Neural crest cell (in vitro differentiated cells): ENCODE results near the gene TPBGL. TPM values are rescaled to one million over a fixed set of nuclear protein-coding genes. Genes with fewer than 3 reads are reported as not detected.

ENCODE experiments used
- DNase-seq: peaks from one replicate; pipeline ENCODE4 v3.0.0; 2021; ENCODE audit warnings: low read depth, mixed read lengths, low spot score
- H3K27ac Mint-ChIP-seq: one replicate; pipeline ENCODE4 v1.8.0; 2021; ENCODE audit warnings: mild to moderate bottlenecking, mixed read lengths; ENCODE audit not compliant: unreplicated experiment
- H3K27me3 Mint-ChIP-seq: 2 replicates; pipeline ENCODE4 v1.8.0; 2021; ENCODE audit warnings: low read depth, mild to moderate bottlenecking, mixed read lengths
- H3K36me3 Mint-ChIP-seq: 2 replicates; pipeline ENCODE4 v1.8.0; 2021; ENCODE audit warnings: low read depth, mild to moderate bottlenecking, mixed read lengths
- H3K4me1 Mint-ChIP-seq: 2 replicates; pipeline ENCODE4 v1.8.0; 2021; ENCODE audit warnings: mixed read lengths
- H3K4me3 Mint-ChIP-seq: one replicate; pipeline ENCODE4 v1.8.0; 2021; ENCODE audit warnings: mild to moderate bottlenecking, mixed read lengths
- H3K9me3 Mint-ChIP-seq: 2 replicates; pipeline ENCODE4 v1.8.0; 2021; ENCODE audit warnings: mixed read lengths
- total RNA-seq: library from RNA; stranded (reverse); gene quantifications from 2 replicates; pipeline ENCODE4 v1.2.1, GENCODE V29; 2021
- TF ChIP-seq, protein P1 (sequence below): fragments of 200-600 bp; sonication (generic); conservative IDR thresholded peaks from 2 replicates; pipeline ENCODE4 v1.5.0; 2021; ENCODE audit warnings: antibody characterized with exemption, mild to moderate bottlenecking

TPBGL gene
- total RNA-seq, 1 donor from 2014 or later: 0.19 TPM

- TF ChIP-seq, protein P1, sequence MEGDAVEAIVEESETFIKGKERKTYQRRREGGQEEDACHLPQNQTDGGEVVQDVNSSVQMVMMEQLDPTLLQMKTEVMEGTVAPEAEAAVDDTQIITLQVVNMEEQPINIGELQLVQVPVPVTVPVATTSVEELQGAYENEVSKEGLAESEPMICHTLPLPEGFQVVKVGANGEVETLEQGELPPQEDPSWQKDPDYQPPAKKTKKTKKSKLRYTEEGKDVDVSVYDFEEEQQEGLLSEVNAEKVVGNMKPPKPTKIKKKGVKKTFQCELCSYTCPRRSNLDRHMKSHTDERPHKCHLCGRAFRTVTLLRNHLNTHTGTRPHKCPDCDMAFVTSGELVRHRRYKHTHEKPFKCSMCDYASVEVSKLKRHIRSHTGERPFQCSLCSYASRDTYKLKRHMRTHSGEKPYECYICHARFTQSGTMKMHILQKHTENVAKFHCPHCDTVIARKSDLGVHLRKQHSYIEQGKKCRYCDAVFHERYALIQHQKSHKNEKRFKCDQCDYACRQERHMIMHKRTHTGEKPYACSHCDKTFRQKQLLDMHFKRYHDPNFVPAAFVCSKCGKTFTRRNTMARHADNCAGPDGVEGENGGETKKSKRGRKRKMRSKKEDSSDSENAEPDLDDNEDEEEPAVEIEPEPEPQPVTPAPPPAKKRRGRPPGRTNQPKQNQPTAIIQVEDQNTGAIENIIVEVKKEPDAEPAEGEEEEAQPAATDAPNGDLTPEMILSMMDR: no peak
- Mint-ChIP-seq H3K9me3 (no peaks in the 10 kb centered on the region), H3K4me3 (no peak overlapping the region), H3K27ac (no peak overlapping the region), H3K27me3 (no peaks in the 10 kb centered on the region), H3K4me1 (no peaks in the 10 kb centered on the region), H3K36me3 (no peaks in the 10 kb centered on the region)
- DNase-seq: no peak
Measured at GRCh38 chr11:75279273-75279672, 38.7 kb downstream of the TPBGL start.

DNA sequence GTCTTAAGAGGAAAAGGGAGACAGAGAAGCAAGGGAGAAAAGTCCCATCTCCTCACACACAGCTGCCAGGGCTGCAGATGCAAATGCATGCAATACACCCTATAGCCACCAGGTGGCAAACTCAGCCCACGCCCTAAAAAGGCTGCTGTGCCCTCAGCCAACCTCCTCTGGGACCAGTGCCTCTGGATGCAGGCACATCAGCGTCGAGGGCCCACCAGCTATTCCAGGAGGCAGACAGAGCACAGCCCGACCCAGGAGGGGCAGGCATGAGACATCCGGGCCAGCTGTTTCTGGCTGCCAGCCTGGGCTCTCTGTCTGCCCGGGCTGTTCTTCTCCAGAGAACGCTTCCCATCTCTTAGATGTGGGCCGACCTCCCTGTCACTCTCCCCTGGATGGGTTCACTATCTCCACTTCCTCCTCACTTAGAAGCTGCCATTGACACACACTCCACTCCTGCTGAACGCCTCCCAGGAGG is 39.7 kb downstream of the TPBGL start:
- Mint-ChIP-seq H3K4me3 (no peak overlapping the region), H3K4me1 (peaks cover 5% of the 10 kb centered on the region), H3K27me3 (no peaks in the 10 kb centered on the region), H3K36me3 (no peaks in the 10 kb centered on the region), H3K9me3 (no peaks in the 10 kb centered on the region), H3K27ac (no peak overlapping the region)
- peak; percentile 87 for DNase-seq
- TF ChIP-seq, protein P1: peak; percentile 96

- TF ChIP-seq, protein P1: no peak
- H3K9me3 Mint-ChIP-seq: no peaks in the 10 kb centered on the region
- no peak for DNase-seq
- H3K27ac Mint-ChIP-seq: no peak overlapping the region
- no peak overlapping the region for H3K4me3 Mint-ChIP-seq
- no peaks in the 10 kb centered on the region for H3K36me3 Mint-ChIP-seq
- peaks cover 7% of the 10 kb centered on the region for H3K4me1 Mint-ChIP-seq
- no peaks in the 10 kb centered on the region for H3K27me3 Mint-ChIP-seq
Measured at GRCh38 chr11:75280770-75281468, 40.3 kb downstream of the TPBGL start.

DNA sequence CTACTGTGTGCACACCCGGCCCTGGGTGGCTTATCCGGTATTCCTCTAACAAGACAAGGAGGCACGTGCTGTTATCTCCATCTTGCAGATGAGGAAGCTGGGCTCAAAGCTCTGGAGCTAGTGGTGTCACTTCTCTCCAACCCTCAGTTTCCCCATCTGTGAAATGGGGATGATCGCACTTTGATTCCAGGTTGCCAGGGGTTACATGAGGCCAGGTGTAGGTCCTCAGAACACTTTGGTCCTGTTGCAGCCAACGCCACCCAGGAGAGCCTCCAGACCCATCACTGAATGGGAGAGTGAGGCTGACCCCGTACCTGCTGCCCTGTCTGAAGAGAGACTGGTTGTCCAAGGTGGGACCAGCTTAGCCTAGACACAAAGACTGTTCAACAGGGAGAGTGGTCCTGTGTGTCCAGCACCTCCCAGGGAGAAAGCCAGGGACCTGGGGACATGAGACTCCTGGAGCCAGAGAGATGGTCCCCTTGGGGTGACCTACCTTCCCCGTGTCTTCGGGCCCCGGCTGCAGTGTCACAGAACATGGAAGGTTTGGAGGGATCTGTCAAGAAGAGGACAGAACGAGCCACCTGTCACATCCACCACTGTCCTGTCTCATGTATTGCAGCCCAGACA is 41.0 kb downstream of the TPBGL start:
- Mint-ChIP-seq H3K27ac (no peak overlapping the region), H3K27me3 (no peaks in the 10 kb centered on the region), H3K9me3 (no peaks in the 10 kb centered on the region), H3K4me3 (no peak overlapping the region), H3K4me1 (peaks cover 7% of the 10 kb centered on the region), H3K36me3 (no peaks in the 10 kb centered on the region)
- TF ChIP-seq, protein P1: no peak
- no peak for DNase-seq

DNA sequence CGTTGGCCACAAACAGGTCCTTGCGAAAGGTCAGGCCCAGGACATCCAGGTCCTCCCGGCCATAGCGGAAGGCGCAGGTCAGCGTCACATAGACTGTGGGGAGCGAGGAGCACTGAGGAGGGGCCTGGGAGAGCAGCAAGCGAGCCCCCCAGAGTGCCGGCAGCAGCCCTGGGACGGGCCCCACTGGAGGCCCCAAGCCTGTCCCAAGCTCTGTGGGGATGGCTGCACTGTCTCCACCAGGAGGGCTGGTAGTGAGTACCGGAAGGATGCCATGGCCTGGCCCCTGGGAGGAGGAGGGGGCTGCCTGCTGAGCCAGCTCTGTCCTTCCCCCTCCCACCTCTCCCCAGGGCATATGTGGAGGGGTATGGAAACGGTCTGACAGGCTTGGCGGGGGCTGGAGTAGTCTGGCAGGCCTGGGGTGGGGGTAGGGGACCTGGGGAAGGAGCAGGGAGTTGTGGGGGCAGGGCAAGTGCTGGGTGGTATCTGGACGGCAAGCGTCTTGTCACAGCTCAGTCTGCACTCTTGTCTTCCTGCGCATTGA is 42.9 kb downstream of the TPBGL start:
- no peak for DNase-seq
- H3K4me3 Mint-ChIP-seq: no peak overlapping the region
- peaks cover 3% of the 10 kb centered on the region for H3K36me3 Mint-ChIP-seq
- no peaks in the 10 kb centered on the region for H3K27me3 Mint-ChIP-seq
- peaks cover 7% of the 10 kb centered on the region for H3K4me1 Mint-ChIP-seq
- TF ChIP-seq, protein P1: no peak
- H3K27ac Mint-ChIP-seq: peak overlapping the region; percentile 27
- H3K9me3 Mint-ChIP-seq: no peaks in the 10 kb centered on the region
